ENCODE data around the gene LRRC4C.

DNA sequence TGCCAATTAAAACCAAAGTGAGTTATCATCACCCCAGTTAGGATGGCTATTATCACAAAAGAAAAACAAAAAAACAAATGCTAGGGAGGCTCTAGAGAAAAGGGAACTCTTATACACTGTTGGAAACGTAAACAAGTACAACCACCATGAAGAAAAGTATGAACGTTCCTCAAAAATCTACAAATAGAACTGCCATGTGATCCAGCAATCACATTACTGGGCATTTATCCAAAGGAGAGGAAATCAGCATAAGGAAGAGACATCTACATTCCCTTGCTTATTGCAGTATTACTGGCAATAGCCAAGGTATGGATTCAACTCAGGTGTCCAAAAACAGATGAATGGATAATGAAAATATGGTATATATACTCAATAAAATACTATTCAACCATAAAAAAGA lies 1145.1 kb downstream of the LRRC4C start:
- TF ChIP-seq EZH2phosphoT487 (IDR thresholded peaks at IDR 0.05; ENCODE audit: insufficient read depth, low read depth): no peak
- TF ChIP-seq EZH2 (IDR thresholded peaks at IDR 0.05; ENCODE audit: insufficient read depth, poor library complexity, severe bottlenecking): no peak
